ENCODE data around the gene SULT1A1. TPM values are rescaled to one million over a fixed set of nuclear protein-coding genes. Genes with fewer than 3 reads are reported as not detected.
"Not testable (repeated sequence)": the region's sequence is repeated elsewhere in the genome, so short reads cannot be mapped to it uniquely, and the experiment has no call there.

The SULT1A1 gene
- total and polyA plus RNA-seq, 2 of the 8 experiments (the other 6 are each of a cell fraction or from before 2014, with no cell fraction given): 2.1 to 4.0 TPM

GRCh38 chr16:28630905-28631304, 21.1 kb upstream of the SULT1A1 start:
- H4K5ac ChIP-seq (ENCODE audit: insufficient read length, low read depth, low read length); POLR2A ChIA-PET (ENCODE audit: partially characterized antibody); H3K27ac ChIP-seq (ENCODE audit: low read depth, low read length); H3K9ac ChIP-seq (replicated peaks in 1 of 4; ENCODE audit: extremely low read depth in 1 of 4, low read depth in 3 of 4, low read length in 3 of 4); H2BK20ac ChIP-seq (ENCODE audit: low read length); H3K23me2 ChIP-seq (ENCODE audit: low read depth, low read length); H3K4me3 ChIP-seq (ENCODE audit: extremely low read depth in 1 of 4, insufficient read depth in 2 of 4, low read depth in 3 of 4, low read length in 4 of 4); H3K14ac ChIP-seq (ENCODE audit: insufficient read length); H3K4me2 ChIP-seq (ENCODE audit: insufficient read depth in 1 of 2, low read depth in 2 of 2, low read length in 2 of 2); H3K56ac ChIP-seq (replicated peaks; ENCODE audit: insufficient read length, low read depth, low read length); H3K4ac ChIP-seq (replicated peaks; ENCODE audit: insufficient read length, low read depth, low read length); H2BK5ac ChIP-seq (ENCODE audit: low read depth, low read length); H3K27me3 ChIP-seq (replicated peaks in 1 of 4; ENCODE audit: control insufficient read depth in 3 of 4, extremely low read depth in 1 of 4, insufficient read depth in 3 of 4, low read length in 3 of 4); H3K9me3 ChIP-seq (ENCODE audit: insufficient read depth in 2 of 2, low read depth in 1 of 2, low read length in 1 of 2); H2BK15ac ChIP-seq (ENCODE audit: low read length); H4K20me1 ChIP-seq (replicated peaks in 1 of 2; ENCODE audit: control insufficient read depth in 1 of 2, insufficient read depth in 2 of 2, low read length in 2 of 2); H2BK12ac ChIP-seq (ENCODE audit: low read depth, low read length); H3K79me1 ChIP-seq (ENCODE audit: low read depth, low read length); CTCF ChIA-PET (ENCODE audit: partially characterized antibody); H2BK120ac ChIP-seq (replicated peaks; ENCODE audit: low read depth, low read length); H3K23ac ChIP-seq (ENCODE audit: insufficient read length); FAIRE-seq; H3K79me2 ChIP-seq (ENCODE audit: control insufficient read depth in 1 of 2, insufficient read depth in 2 of 2, low read length in 2 of 2); H2AK5ac ChIP-seq (ENCODE audit: low read depth, low read length); H4K91ac ChIP-seq (replicated peaks; ENCODE audit: insufficient read length, low read length); DNase-seq (ENCODE audit: low read depth in 1 of 2, low spot score in 2 of 2); H3K18ac ChIP-seq (ENCODE audit: extremely low read depth, low read length); H4K8ac ChIP-seq (ENCODE audit: extremely low read depth, insufficient read depth, low read length); H3K36me3 ChIP-seq (ENCODE audit: control insufficient read depth in 2 of 4, insufficient read depth in 4 of 4, low read length in 3 of 4); H3K4me1 ChIP-seq (replicated peaks in 1 of 4; ENCODE audit: control insufficient read depth in 3 of 4, insufficient read depth in 4 of 4, low read length in 3 of 4); H2AFZ ChIP-seq (ENCODE audit: low read length): not testable (repeated sequence)
- 85% methylated on average over 4 of the region's 5 CpGs; no CpG with 5 or more reads in 1 of the 2 experiments for WGBS, 2 experiments (ENCODE audit: extremely low coverage in 1 of 2, insufficient coverage in 1 of 2, insufficient read length in 1 of 2, insufficient replicate concordance in 2 of 2, low coverage in 1 of 2, low lambda C conversion rate in 2 of 2, missing lambda C conversion rate in 1 of 2)

Measured in H1 (cell line).